Type B pancreatic cell (in vitro differentiated cells): Measurements from ENCODE around the gene SFPQ. TPM values are rescaled to one million over a fixed set of nuclear protein-coding genes. Genes with fewer than 3 reads are reported as not detected.
A peak's percentile ranks its signal among the peaks of the same experiment; 100 is the strongest.

ENCODE experiments used
- DNase-seq: peaks from one replicate; pipeline ENCODE4 v3.0.0; 2021; ENCODE audit warnings: mixed read lengths; ENCODE audit not compliant: unreplicated experiment; ENCODE audit errors: extremely low spot score
- H3K27ac Mint-ChIP-seq: 2 replicates; pipeline ENCODE4 v1.8.0; 2021; ENCODE audit warnings: mild to moderate bottlenecking, mixed read lengths
- H3K27me3 Mint-ChIP-seq: 2 replicates; pipeline ENCODE4 v1.8.0; 2021; ENCODE audit warnings: mixed read lengths
- H3K36me3 Mint-ChIP-seq: 2 replicates; pipeline ENCODE4 v1.8.0; 2021; ENCODE audit warnings: mixed read lengths
- H3K4me1 Mint-ChIP-seq: one replicate; pipeline ENCODE4 v1.8.0; 2021; ENCODE audit warnings: mixed read lengths; ENCODE audit not compliant: unreplicated experiment
- H3K4me3 Mint-ChIP-seq: 2 replicates; pipeline ENCODE4 v1.8.0; 2021; ENCODE audit warnings: mild to moderate bottlenecking, mixed read lengths
- H3K9me3 Mint-ChIP-seq: 2 replicates; pipeline ENCODE4 v1.8.0; 2021; ENCODE audit warnings: mixed read lengths
- total RNA-seq: library from RNA; stranded (reverse); gene quantifications from 2 replicates; pipeline ENCODE4 v1.2.1, GENCODE V29; 2021; ENCODE audit warnings: low replicate concordance
- TF ChIP-seq, protein P1 (sequence below): fragments of 200-600 bp; sonication (generic); conservative IDR thresholded peaks from 2 replicates; pipeline ENCODE4 v1.5.0; 2021; ENCODE audit warnings: antibody characterized with exemption, mild to moderate bottlenecking

Gene SFPQ
- total RNA-seq, 1 donor from 2014 or later: 445 TPM

DNA sequence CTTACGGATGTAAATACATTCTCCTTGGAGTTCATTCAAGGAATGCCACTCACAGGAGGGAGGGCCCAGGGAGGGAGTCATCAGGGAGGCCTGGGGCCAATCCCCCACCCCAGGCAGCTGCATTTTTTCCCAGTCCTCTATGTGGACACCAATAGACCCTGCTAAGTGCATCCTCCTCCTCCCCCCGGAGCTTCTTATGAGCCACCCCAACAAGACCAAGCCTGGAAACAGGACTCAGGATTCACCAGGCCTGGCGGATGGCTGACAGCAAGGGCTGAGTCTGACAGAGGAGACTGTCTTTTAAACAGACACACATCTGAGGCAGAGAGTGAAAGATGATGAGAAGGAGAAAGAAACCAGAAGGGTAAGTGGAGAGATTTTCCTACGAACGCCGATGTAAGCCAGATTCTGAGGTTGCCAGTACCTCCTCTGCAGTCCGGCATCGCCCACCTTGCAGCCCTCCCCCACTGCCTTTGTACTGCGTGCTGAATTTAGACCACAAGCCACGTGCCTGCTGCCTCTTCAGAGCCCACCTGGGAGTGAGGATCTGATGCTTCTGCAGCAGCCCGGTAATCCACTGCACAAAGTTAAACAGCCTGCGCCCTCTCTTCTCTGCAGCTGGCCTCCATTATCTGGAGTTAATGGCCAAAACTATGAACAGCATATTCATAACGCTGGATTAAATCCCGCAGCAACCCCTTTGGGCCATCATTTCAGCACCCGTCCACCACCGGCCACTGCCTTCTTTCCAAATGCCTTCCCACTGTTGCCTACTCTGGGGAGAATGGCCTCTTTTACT is 17.6 kb upstream of the SFPQ start:
- TF ChIP-seq, protein P1, sequence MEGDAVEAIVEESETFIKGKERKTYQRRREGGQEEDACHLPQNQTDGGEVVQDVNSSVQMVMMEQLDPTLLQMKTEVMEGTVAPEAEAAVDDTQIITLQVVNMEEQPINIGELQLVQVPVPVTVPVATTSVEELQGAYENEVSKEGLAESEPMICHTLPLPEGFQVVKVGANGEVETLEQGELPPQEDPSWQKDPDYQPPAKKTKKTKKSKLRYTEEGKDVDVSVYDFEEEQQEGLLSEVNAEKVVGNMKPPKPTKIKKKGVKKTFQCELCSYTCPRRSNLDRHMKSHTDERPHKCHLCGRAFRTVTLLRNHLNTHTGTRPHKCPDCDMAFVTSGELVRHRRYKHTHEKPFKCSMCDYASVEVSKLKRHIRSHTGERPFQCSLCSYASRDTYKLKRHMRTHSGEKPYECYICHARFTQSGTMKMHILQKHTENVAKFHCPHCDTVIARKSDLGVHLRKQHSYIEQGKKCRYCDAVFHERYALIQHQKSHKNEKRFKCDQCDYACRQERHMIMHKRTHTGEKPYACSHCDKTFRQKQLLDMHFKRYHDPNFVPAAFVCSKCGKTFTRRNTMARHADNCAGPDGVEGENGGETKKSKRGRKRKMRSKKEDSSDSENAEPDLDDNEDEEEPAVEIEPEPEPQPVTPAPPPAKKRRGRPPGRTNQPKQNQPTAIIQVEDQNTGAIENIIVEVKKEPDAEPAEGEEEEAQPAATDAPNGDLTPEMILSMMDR: no peak
- no peaks in the 10 kb centered on the region for H3K36me3 Mint-ChIP-seq

DNA sequence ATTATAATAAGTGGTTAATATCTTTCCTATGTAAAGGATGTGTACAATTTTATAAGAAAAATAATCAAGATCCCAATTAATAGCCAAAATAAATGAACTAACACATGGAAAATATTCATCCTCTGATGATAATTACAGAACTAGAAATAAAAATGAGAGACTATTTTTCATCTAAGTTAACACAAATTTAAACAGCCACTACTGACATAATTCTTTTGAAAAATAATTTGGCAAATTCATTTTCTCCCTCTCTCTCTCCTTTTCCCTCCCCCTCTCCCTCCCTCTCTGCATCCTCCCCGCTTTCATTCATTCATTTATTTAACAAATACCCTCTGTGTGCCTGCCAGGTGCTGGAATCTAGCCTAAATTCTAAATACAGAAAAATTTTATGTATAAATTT is 10.3 kb upstream of the SFPQ start:
- Mint-ChIP-seq H3K27ac (no peak overlapping the region), H3K36me3 (no peaks in the 10 kb centered on the region), H3K4me1 (peaks cover 4% of the 10 kb centered on the region), H3K27me3 (no peaks in the 10 kb centered on the region), H3K4me3 (no peak overlapping the region), H3K9me3 (no peaks in the 10 kb centered on the region)
- TF ChIP-seq, protein P1: peak; percentile 15
- DNase-seq: no peak

More for the DNA sequence above, 17.6 kb upstream of the SFPQ start:
- no peak for DNase-seq
- H3K4me3 Mint-ChIP-seq: peak overlapping the region; percentile 52
- no peaks in the 10 kb centered on the region for H3K27me3 Mint-ChIP-seq
- H3K4me1 Mint-ChIP-seq: peaks cover 14% of the 10 kb centered on the region
- H3K27ac Mint-ChIP-seq: no peak overlapping the region
- H3K9me3 Mint-ChIP-seq: no peaks in the 10 kb centered on the region

DNA sequence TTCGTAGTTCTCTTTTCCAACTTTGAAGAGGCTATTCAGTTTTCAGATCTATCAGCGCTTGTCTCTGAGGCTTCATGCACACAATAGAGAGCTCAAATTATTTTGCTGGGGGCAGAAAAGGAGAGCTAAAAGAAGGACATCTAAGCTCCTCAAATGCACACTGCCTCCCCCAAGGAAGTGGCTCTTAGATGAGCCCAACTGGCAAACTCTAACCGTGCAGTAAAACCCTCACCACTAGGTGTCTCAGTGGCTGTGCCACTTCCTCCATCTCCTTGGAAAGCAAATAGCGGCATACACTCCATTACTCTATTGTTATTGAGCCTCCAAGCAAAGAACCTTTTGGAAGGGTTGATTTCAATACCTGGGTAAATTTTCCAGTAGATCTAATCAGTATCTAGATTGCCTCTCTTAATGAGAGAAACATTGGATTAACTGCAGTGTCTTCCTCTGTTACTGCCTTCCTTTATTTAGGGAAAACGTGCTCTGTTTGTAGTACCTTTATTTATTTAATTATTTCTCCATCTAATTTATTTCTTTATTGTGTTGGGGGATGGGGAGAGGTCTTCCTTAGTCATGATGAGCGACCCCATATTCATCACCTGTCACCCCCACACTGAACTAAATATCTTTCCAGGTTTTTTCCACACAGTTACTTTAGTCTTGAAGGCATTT is 9.2 kb upstream of the SFPQ start:
- Mint-ChIP-seq H3K27ac (no peak overlapping the region), H3K4me1 (peaks cover 4% of the 10 kb centered on the region), H3K36me3 (no peaks in the 10 kb centered on the region), H3K27me3 (no peaks in the 10 kb centered on the region), H3K4me3 (peak overlapping the region; percentile 13), H3K9me3 (no peaks in the 10 kb centered on the region)
- TF ChIP-seq, protein P1: peak; percentile 92
- DNase-seq: no peak

DNA sequence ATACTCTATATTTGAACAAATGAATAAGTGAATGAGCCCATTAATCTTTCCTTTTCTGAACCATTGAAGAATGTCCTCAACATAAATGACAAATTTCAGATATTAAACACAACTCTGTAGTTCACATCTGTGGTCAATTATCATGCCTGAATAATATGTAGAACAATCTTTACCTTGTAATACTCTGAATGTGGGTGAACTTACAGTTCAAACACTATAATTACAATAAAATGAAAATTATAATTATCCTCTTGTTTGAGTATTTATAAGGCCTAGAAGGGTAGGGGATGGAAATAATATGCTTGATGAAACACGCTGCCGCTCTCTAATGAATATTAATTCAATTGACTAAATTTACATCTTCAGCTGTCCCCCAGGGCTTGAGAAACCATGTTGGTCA is 8.7 kb upstream of the SFPQ start:
- TF ChIP-seq, protein P1: no peak
- H3K4me1 Mint-ChIP-seq: peaks cover 4% of the 10 kb centered on the region
- H3K9me3 Mint-ChIP-seq: no peaks in the 10 kb centered on the region
- no peak overlapping the region for H3K27ac Mint-ChIP-seq
- no peaks in the 10 kb centered on the region for H3K36me3 Mint-ChIP-seq
- no peak overlapping the region for H3K4me3 Mint-ChIP-seq
- DNase-seq: no peak
- H3K27me3 Mint-ChIP-seq: no peaks in the 10 kb centered on the region

DNA sequence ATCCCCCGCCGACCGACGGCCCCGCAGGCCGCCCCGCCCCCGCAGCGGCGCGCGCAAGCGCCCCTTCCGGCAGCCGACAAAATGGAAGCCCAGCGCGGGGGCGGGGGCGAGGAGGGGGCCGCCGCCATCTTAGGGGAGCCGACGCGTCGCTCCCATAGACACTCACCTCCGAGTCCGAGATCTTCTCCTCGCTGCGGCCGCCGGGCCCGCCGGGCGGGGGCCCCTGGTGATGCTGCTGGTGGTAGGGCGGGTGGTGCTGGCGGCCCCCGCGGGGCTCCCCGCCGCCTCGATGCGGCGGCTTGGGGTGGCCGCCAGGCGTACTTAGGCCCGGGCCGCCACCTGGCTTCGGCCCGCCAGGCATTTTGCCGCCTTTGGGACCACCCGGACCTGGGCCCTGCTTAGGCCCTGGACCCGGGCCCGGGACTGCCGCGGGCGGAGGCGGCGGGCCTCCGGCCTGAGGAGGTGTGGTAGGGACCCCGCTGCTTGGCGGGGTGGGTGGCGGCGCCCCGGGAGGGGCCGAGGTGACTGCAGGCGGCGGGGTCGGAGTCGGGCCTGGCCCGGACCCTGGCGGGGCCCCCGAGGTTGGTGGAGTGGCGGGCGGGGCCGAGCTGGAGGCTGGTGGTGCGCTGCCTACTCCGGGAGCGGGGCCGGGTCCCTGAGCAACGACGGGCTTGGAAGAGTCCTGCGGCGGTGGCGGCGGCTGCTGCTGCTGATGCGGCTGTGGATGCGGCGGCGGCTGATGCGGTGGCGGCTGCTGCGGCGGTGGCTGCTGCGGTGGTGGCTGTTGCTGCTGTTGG is 691 bp downstream of the SFPQ start:
- DNase-seq: peak; percentile 88
- peak overlapping the region; percentile 94 for H3K27ac Mint-ChIP-seq
- peaks cover 41% of the 10 kb centered on the region for H3K4me1 Mint-ChIP-seq
- H3K36me3 Mint-ChIP-seq: peaks cover 47% of the 10 kb centered on the region
- peak overlapping the region; percentile 96 for H3K4me3 Mint-ChIP-seq
- no peaks in the 10 kb centered on the region for H3K9me3 Mint-ChIP-seq
- H3K27me3 Mint-ChIP-seq: no peaks in the 10 kb centered on the region
- TF ChIP-seq, protein P1: peak; percentile 47
